Lower leg skin (tissue), 3 donors: ENCODE data around the gene NOTCH2NLA.
"Not testable (repeated sequence)": the region's sequence is repeated elsewhere in the genome, so short reads cannot be mapped to it uniquely, and the experiment has no call there.

Source experiments
- POLR2A ChIP-seq, 2 donors: fragments of 450-650 bp; IDR thresholded peaks; one replicate each; pipeline ENCODE4 v1.6.1; 2016 to 2017; ENCODE audit warnings: antibody characterized with exemption in 2 of 2, mild to moderate bottlenecking in 1 of 2, moderate library complexity in 1 of 2
- TF ChIP-seq, protein P1 (sequence below), 3 donors: fragments of 450-650 bp; IDR thresholded peaks; one replicate each; pipeline ENCODE4 v1.5.1; 2016; ENCODE audit warnings: antibody characterized with exemption in 3 of 3, mild to moderate bottlenecking in 3 of 3, moderate library complexity in 2 of 3

DNA sequence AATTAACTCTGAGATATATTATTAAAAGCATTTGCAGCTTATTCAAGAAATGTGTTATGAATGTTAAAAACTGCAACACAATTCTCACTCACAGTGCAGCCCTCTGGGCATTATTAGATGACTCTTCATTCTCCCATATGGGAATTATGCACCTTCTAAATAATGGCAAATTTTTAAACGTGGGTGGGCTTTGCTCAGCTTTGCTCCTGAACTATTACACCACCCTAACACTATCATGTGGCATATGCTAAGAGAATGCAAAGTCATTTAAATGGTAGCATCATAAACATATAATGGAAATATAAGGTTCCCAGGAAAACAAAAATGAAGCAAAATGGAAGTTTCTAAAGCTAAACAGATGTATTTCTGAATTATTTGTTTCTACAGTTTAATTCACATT is 61.5 kb downstream of the NOTCH2NLA start:
- TF ChIP-seq, protein P1, sequence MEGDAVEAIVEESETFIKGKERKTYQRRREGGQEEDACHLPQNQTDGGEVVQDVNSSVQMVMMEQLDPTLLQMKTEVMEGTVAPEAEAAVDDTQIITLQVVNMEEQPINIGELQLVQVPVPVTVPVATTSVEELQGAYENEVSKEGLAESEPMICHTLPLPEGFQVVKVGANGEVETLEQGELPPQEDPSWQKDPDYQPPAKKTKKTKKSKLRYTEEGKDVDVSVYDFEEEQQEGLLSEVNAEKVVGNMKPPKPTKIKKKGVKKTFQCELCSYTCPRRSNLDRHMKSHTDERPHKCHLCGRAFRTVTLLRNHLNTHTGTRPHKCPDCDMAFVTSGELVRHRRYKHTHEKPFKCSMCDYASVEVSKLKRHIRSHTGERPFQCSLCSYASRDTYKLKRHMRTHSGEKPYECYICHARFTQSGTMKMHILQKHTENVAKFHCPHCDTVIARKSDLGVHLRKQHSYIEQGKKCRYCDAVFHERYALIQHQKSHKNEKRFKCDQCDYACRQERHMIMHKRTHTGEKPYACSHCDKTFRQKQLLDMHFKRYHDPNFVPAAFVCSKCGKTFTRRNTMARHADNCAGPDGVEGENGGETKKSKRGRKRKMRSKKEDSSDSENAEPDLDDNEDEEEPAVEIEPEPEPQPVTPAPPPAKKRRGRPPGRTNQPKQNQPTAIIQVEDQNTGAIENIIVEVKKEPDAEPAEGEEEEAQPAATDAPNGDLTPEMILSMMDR (IDR thresholded peaks at IDR 0.05) = not testable (repeated sequence)
- TF ChIP-seq POLR2A (IDR thresholded peaks at IDR 0.05) = not testable (repeated sequence)
